WTC11 (cell line): ENCODE measurements around the gene GAS2. TPM values are rescaled to one million over a fixed set of nuclear protein-coding genes. Genes with fewer than 3 reads are reported as not detected.

Experiments
- ATAC-seq: fragments of 200-7000 bp; cut with Tn5 transposase; 2 replicates; pipeline ENCODE4 v1.10.0; 2021; ENCODE audit warnings: mild to moderate bottlenecking, moderate library complexity
- CTCF ChIA-PET: fragments of 300-600 bp; sonication (Branson Sonifier 250); formaldehyde crosslinking; loops from one replicate; lab custom pipeline; 2021; ENCODE audit warnings: antibody characterized with exemption; lab: Charles Lee
- POLR2A ChIA-PET: fragments of 350-600 bp; sonication (Branson Sonifier 250); formaldehyde crosslinking; loops from one replicate; lab custom pipeline; 2021; ENCODE audit warnings: antibody characterized with exemption; lab: Charles Lee
- DNase-seq: peaks from one replicate; pipeline ENCODE4 v3.0.0; 2021; ENCODE audit warnings: low spot score
- H3K27ac Mint-ChIP-seq: 2 replicates; pipeline ENCODE4 v1.8.0; 2021; ENCODE audit warnings: mixed read lengths
- H3K27me3 Mint-ChIP-seq: 2 replicates; pipeline ENCODE4 v1.8.0; 2021; ENCODE audit warnings: low read depth, mild to moderate bottlenecking, moderate library complexity, mixed read lengths
- H3K36me3 Mint-ChIP-seq: 2 replicates; pipeline ENCODE4 v1.8.0; 2021; ENCODE audit warnings: mixed read lengths
- H3K4me1 Mint-ChIP-seq: 2 replicates; pipeline ENCODE4 v1.8.0; 2022; ENCODE audit warnings: mixed read lengths
- H3K4me3 Mint-ChIP-seq: 2 replicates; pipeline ENCODE4 v1.8.0; 2021; ENCODE audit warnings: mild to moderate bottlenecking, moderate library complexity, mixed read lengths
- H3K9me3 Mint-ChIP-seq: 2 replicates; pipeline ENCODE4 v1.8.0; 2021; ENCODE audit warnings: mixed read lengths
- ARID4B ChIP-seq: sonication (generic); formaldehyde crosslinking; IDR thresholded peaks from 2 replicates; pipeline ENCODE4 v1.8.0; 2023; ENCODE audit warnings: missing genetic modification reagents, mild to moderate bottlenecking, borderline replicate concordance
- CDX4 ChIP-seq: fragments of 250-450 bp; sonication (Bioruptor Pico); IDR thresholded peaks from 2 replicates; pipeline ENCODE4 v1.9.0; 2021; ENCODE audit warnings: moderate library complexity, mild to moderate bottlenecking, inconsistent platforms, borderline replicate concordance
- E2F1 ChIP-seq: sonication (generic); formaldehyde crosslinking; IDR thresholded peaks from 2 replicates; pipeline ENCODE4 v1.8.0; 2022; ENCODE audit warnings: mild to moderate bottlenecking, missing genetic modification reagents
- ELF4 ChIP-seq: sonication (generic); formaldehyde crosslinking; IDR thresholded peaks from 2 replicates; pipeline ENCODE4 v1.8.1; 2022; ENCODE audit warnings: low read depth, mild to moderate bottlenecking, moderate library complexity, missing genetic modification reagents
- IRF2 ChIP-seq: sonication (generic); formaldehyde crosslinking; IDR thresholded peaks from 2 replicates; pipeline ENCODE4 v1.8.0; 2022; ENCODE audit warnings: low read depth, missing genetic modification reagents, borderline replicate concordance
- KAT7 ChIP-seq: sonication (generic); formaldehyde crosslinking; IDR thresholded peaks from 2 replicates; pipeline ENCODE4 v1.8.1; 2023; ENCODE audit warnings: missing genetic modification reagents, mild to moderate bottlenecking, borderline replicate concordance
- MXD4 ChIP-seq: fragments of 250-450 bp; sonication (Bioruptor Pico); IDR thresholded peaks from 2 replicates; pipeline ENCODE4 v1.8.0; 2021; ENCODE audit warnings: mild to moderate bottlenecking, moderate library complexity, borderline replicate concordance
- PRDM15 ChIP-seq: sonication (generic); formaldehyde crosslinking; IDR thresholded peaks from 2 replicates; pipeline ENCODE4 v1.8.0; 2022; ENCODE audit warnings: missing genetic modification reagents
- TEAD1 ChIP-seq: sonication (generic); formaldehyde crosslinking; IDR thresholded peaks from 2 replicates; pipeline ENCODE4 v1.8.0; 2022; ENCODE audit warnings: mild to moderate bottlenecking, missing genetic modification reagents
- USF1 ChIP-seq: sonication (generic); formaldehyde crosslinking; IDR thresholded peaks from 2 replicates; pipeline ENCODE4 v1.8.0; 2022; ENCODE audit warnings: mild to moderate bottlenecking, missing genetic modification reagents
- ZNF138 ChIP-seq: sonication (generic); formaldehyde crosslinking; conservative IDR thresholded peaks from 2 replicates; pipeline ENCODE4 v1.8.1; 2022; ENCODE audit warnings: mild to moderate bottlenecking, moderate library complexity, missing genetic modification reagents
- ZNF219 ChIP-seq: sonication (generic); formaldehyde crosslinking; IDR thresholded peaks from 2 replicates; pipeline ENCODE4 v1.8.0; 2023; ENCODE audit warnings: missing genetic modification reagents, mild to moderate bottlenecking, borderline replicate concordance
- ZSCAN18 ChIP-seq: fragments of 250-450 bp; sonication (Bioruptor Pico); IDR thresholded peaks from 2 replicates; pipeline ENCODE4 v2.1.2; 2022; ENCODE audit warnings: mild to moderate bottlenecking, moderate library complexity
- total RNA-seq: library from RNA; stranded (reverse); gene quantifications from 3 replicates; pipeline ENCODE4 v1.2.3, GENCODE V29; 2021

Gene GAS2
- total RNA-seq, 1 experiment from 2014 or later = 1.8 TPM

GRCh38 chr11:22795914-22796313 lies 129.5 kb downstream of the GAS2 start (continued):
- TF ChIP-seq ZSCAN18 (CRISPR knock-in tag) = no peak
- no peak for TF ChIP-seq KAT7
- no peak for TF ChIP-seq E2F1 (CRISPR knock-in tag)
- no peak for TF ChIP-seq TEAD1 (CRISPR knock-in tag)
- no peak for TF ChIP-seq ELF4 (CRISPR knock-in tag)
- TF ChIP-seq CDX4 = no peak

GRCh38 chr11:22797047-22797446 lies 130.6 kb downstream of the GAS2 start:
- POLR2A ChIA-PET = no interaction called here
- no peaks in the 10 kb centered on the region for H3K36me3 Mint-ChIP-seq
- ATAC-seq = no peak

More at GRCh38 chr11:22797047-22797446, 130.6 kb downstream of the GAS2 start:
- Mint-ChIP-seq H3K9me3 (no peaks in the 10 kb centered on the region), H3K27me3 (no peaks in the 10 kb centered on the region), H3K27ac (no peak overlapping the region), H3K4me3 (no peak overlapping the region), H3K4me1 (peaks cover 5% of the 10 kb centered on the region)
- CTCF ChIA-PET = no interaction called here
- TF ChIP-seq ZNF219 (CRISPR knock-in tag) = no peak
- no peak for TF ChIP-seq ARID4B (CRISPR knock-in tag)
- TF ChIP-seq USF1 (CRISPR knock-in tag) = no peak
- TF ChIP-seq ZNF138 (CRISPR knock-in tag) = no peak
- TF ChIP-seq MXD4 (CRISPR knock-in tag) = no peak
- TF ChIP-seq ZSCAN18 (CRISPR knock-in tag) = no peak
- TF ChIP-seq IRF2 (CRISPR knock-in tag) = no peak
- no peak for TF ChIP-seq PRDM15 (CRISPR knock-in tag)
- DNase-seq = no peak
